ENCODE measurements around the gene GOLGA8S.
"Not testable (repeated sequence)": the region's sequence is repeated elsewhere in the genome, so short reads cannot be mapped to it uniquely, and the experiment has no call there.

- TF ChIP-seq CTCF (conservative IDR thresholded peaks at IDR 0.05; ENCODE audit: low read depth, low read length); EZH2 (IDR thresholded peaks at IDR 0.05; ENCODE audit: low read length, unreplicated experiment): not testable (repeated sequence)
Observed at GRCh38 chr15:23381192-23381591, 26.6 kb downstream of the GOLGA8S start.
